H1 (cell line): Measurements from ENCODE around the gene GLUL. TPM values are rescaled to one million over a fixed set of nuclear protein-coding genes. Genes with fewer than 3 reads are reported as not detected.

Experiments used
- CTCF ChIA-PET: fragments of 300-600 bp; sonication (Branson Sonifier 250); formaldehyde crosslinking; loops from one replicate; lab custom pipeline; 2021; ENCODE audit not compliant: partially characterized antibody; lab: Charles Lee
- POLR2A ChIA-PET: fragments of 300-600 bp; sonication (Branson Sonifier 250); formaldehyde crosslinking; loops from one replicate; lab custom pipeline; 2021; ENCODE audit warnings: inconsistent platforms; ENCODE audit not compliant: partially characterized antibody; lab: Charles Lee
- DNase-seq, 2 experiments: peaks; one replicate each; pipeline versions ENCODE4 v3.0.0 to v3.0.0-alpha.2; 2010 to 2022; ENCODE audit warnings: low spot score in 2 of 2, low read depth in 1 of 2, mixed read lengths in 1 of 2
- FAIRE-seq: peaks from 2 replicates; lab custom pipeline; 2011; peaks lifted over from hg19 to GRCh38; lab: Jason Lieb, UNC
- H2AFZ ChIP-seq: 2 replicates; pipeline ENCODE4 v1.8.1; 2012; ENCODE audit warnings: low read length, inconsistent platforms
- H2AK5ac ChIP-seq: 2 replicates; pipeline ENCODE4 v1.6.1; 2013; ENCODE audit warnings: low read depth, low read length
- H2BK120ac ChIP-seq: replicated peaks from 2 replicates; pipeline ENCODE3; 2013; ENCODE audit warnings: low read depth, low read length, inconsistent platforms
- H2BK12ac ChIP-seq: 2 replicates; pipeline ENCODE4 v1.6.1; 2013; ENCODE audit warnings: low read depth, low read length
- H2BK15ac ChIP-seq: 2 replicates; pipeline ENCODE4 v1.6.1; 2013; ENCODE audit warnings: low read length
- H2BK20ac ChIP-seq: 2 replicates; pipeline ENCODE4 v1.6.1; 2013; ENCODE audit warnings: low read length
- H2BK5ac ChIP-seq: 2 replicates; pipeline ENCODE4 v1.6.1; 2013; ENCODE audit warnings: low read depth, low read length
- H3K14ac ChIP-seq: 2 replicates; pipeline ENCODE4 v1.6.1; 2013; ENCODE audit warnings: inconsistent platforms; ENCODE audit not compliant: insufficient read length
- H3K18ac ChIP-seq: 2 replicates; pipeline ENCODE4 v1.6.1; 2013; ENCODE audit warnings: low read length; ENCODE audit errors: extremely low read depth
- H3K23ac ChIP-seq: 2 replicates; pipeline ENCODE4 v1.6.1; 2013; ENCODE audit warnings: inconsistent platforms; ENCODE audit not compliant: insufficient read length
- H3K23me2 ChIP-seq: 2 replicates; pipeline ENCODE4 v1.6.1; 2013; ENCODE audit warnings: low read depth, low read length
- H3K27ac ChIP-seq: 2 replicates; pipeline ENCODE4 v1.6.1; 2011; ENCODE audit warnings: low read depth, low read length, inconsistent platforms
- H3K27me3 ChIP-seq, 4 experiments: replicated peaks in 1 of 4; 1 replicate in 1 of 4; 2 replicates in 3 of 4; pipeline versions ENCODE4 v1.6.1 to v1.8.1; 2011 to 2013; ENCODE audit warnings: low read length in 3 of 4, mild to moderate bottlenecking in 3 of 4, inconsistent platforms in 2 of 4, mixed read lengths in 2 of 4, moderate library complexity in 1 of 4; ENCODE audit not compliant: control insufficient read depth in 3 of 4, insufficient read depth in 3 of 4; ENCODE audit errors: extremely low read depth in 1 of 4
- H3K36me3 ChIP-seq, 4 experiments: 2 replicates each; pipeline versions ENCODE4 v1.6.1 to v1.8.1; 2011 to 2013; ENCODE audit warnings: mild to moderate bottlenecking in 4 of 4, low read length in 3 of 4, moderate library complexity in 2 of 4, control low read depth in 1 of 4, inconsistent platforms in 1 of 4; ENCODE audit not compliant: insufficient read depth in 4 of 4, control insufficient read depth in 2 of 4
- H3K4ac ChIP-seq: replicated peaks from 2 replicates; pipeline ENCODE3; 2013; ENCODE audit warnings: low read length, low read depth, mixed read lengths, inconsistent platforms; ENCODE audit not compliant: insufficient read length
- H3K4me1 ChIP-seq, 4 experiments: replicated peaks in 1 of 4; 1 replicate in 1 of 4; 2 replicates in 3 of 4; pipeline versions ENCODE4 v1.6.1 to v1.8.1; 2011 to 2013; ENCODE audit warnings: low read length in 3 of 4, inconsistent platforms in 2 of 4, mixed read lengths in 1 of 4; ENCODE audit not compliant: insufficient read depth in 4 of 4, control insufficient read depth in 3 of 4
- H3K4me2 ChIP-seq, 2 experiments: 2 replicates each; pipeline versions ENCODE4 v1.6.1 to v1.8.1; 2011 to 2013; ENCODE audit warnings: low read depth in 2 of 2, low read length in 2 of 2, control low read depth in 1 of 2, inconsistent platforms in 1 of 2, mild to moderate bottlenecking in 1 of 2; ENCODE audit not compliant: insufficient read depth in 1 of 2
- H3K4me3 ChIP-seq, 4 experiments: fragments of 200-600, 300-600 bp in 1 of 4; sonication (generic), shearing (Covaris generic), sonication (Bioruptor Twin) in 1 of 4; 2 replicates each; pipeline versions ENCODE4 v1.5.1 to v1.8.1; 2011 to 2016; ENCODE audit warnings: low read length in 4 of 4, low read depth in 3 of 4, control low read depth in 2 of 4, inconsistent platforms in 2 of 4, mild to moderate bottlenecking in 2 of 4, mixed read lengths in 1 of 4, moderate library complexity in 1 of 4; ENCODE audit not compliant: insufficient read depth in 2 of 4; ENCODE audit errors: extremely low read depth in 1 of 4
- H3K56ac ChIP-seq: replicated peaks from 2 replicates; pipeline ENCODE3; 2013; ENCODE audit warnings: low read depth, mild to moderate bottlenecking, mixed read lengths, low read length, inconsistent platforms; ENCODE audit not compliant: insufficient read length
- H3K79me1 ChIP-seq: 2 replicates; pipeline ENCODE4 v1.6.1; 2013; ENCODE audit warnings: low read depth, low read length, control low read depth
- H3K79me2 ChIP-seq, 2 experiments: 2 replicates each; pipeline versions ENCODE4 v1.6.1 to v1.8.1; 2012 to 2013; ENCODE audit warnings: low read length in 2 of 2, mild to moderate bottlenecking in 2 of 2, inconsistent platforms in 1 of 2; ENCODE audit not compliant: insufficient read depth in 2 of 2, control insufficient read depth in 1 of 2
- H3K9ac ChIP-seq, 4 experiments: replicated peaks in 1 of 4; 1 replicate in 1 of 4; 2 replicates in 3 of 4; pipeline versions ENCODE4 v1.6.1 to v1.8.1; 2011 to 2013; ENCODE audit warnings: low read depth in 3 of 4, low read length in 3 of 4, control low read depth in 2 of 4, mild to moderate bottlenecking in 2 of 4, moderate library complexity in 2 of 4, inconsistent platforms in 1 of 4; ENCODE audit errors: extremely low read depth in 1 of 4
- H3K9me3 ChIP-seq, 2 experiments: 2 replicates each; pipeline versions ENCODE4 v1.6.1 to v1.8.1; 2012 to 2013; ENCODE audit warnings: mild to moderate bottlenecking in 2 of 2, moderate library complexity in 2 of 2, control low read depth in 1 of 2, inconsistent platforms in 1 of 2, low read depth in 1 of 2, low read length in 1 of 2, mixed read lengths in 1 of 2; ENCODE audit not compliant: insufficient read depth in 2 of 2
- H4K20me1 ChIP-seq, 2 experiments: replicated peaks in 1 of 2; 2 replicates each; pipeline versions ENCODE3 to v1.8.1; 2011 to 2013; ENCODE audit warnings: inconsistent platforms in 2 of 2, low read length in 2 of 2, mild to moderate bottlenecking in 1 of 2; ENCODE audit not compliant: insufficient read depth in 2 of 2, control insufficient read depth in 1 of 2
- H4K5ac ChIP-seq: 2 replicates; pipeline ENCODE4 v1.6.1; 2013; ENCODE audit warnings: low read length, low read depth, mixed read lengths, inconsistent platforms; ENCODE audit not compliant: insufficient read length
- H4K8ac ChIP-seq: 2 replicates; pipeline ENCODE4 v1.8.0; 2013; ENCODE audit warnings: mild to moderate bottlenecking, moderate library complexity, low read length, inconsistent platforms; ENCODE audit not compliant: insufficient read depth; ENCODE audit errors: extremely low read depth
- H4K91ac ChIP-seq: replicated peaks from 2 replicates; pipeline ENCODE3; 2013; ENCODE audit warnings: low read length, mixed read lengths, inconsistent platforms; ENCODE audit not compliant: insufficient read length
- BCL11A ChIP-seq, 2 experiments: IDR thresholded peaks; one replicate each; pipeline ENCODE4 v1.6.1; 2011; ENCODE audit warnings: low read depth in 2 of 2, low read length in 2 of 2, mild to moderate bottlenecking in 2 of 2
- JUND ChIP-seq: IDR thresholded peaks from 2 replicates; pipeline ENCODE4 v1.6.1; 2011; ENCODE audit warnings: mild to moderate bottlenecking, improper control_type of control experiment, low read length
- POLR2AphosphoS5 ChIP-seq: IDR thresholded peaks from 2 replicates; pipeline ENCODE4 v1.6.1; 2011; ENCODE audit warnings: low read depth, low read length
- RBBP5 ChIP-seq: IDR thresholded peaks from 2 replicates; pipeline ENCODE4 v1.7.1; 2012; ENCODE audit warnings: low read depth, mild to moderate bottlenecking, inconsistent platforms, low read length, moderate library complexity, borderline replicate concordance
- RXRA ChIP-seq: IDR thresholded peaks from 2 replicates; pipeline ENCODE4 v1.6.1; 2011; ENCODE audit warnings: low read depth, mild to moderate bottlenecking, low read length, moderate library complexity; ENCODE audit not compliant: insufficient read depth
- SUZ12 ChIP-seq: fragments of 200-600 bp; sonication (generic); IDR thresholded peaks from 2 replicates; pipeline ENCODE4 v1.6.1; 2012; ENCODE audit warnings: mild to moderate bottlenecking, inconsistent platforms, low read length, moderate library complexity, mixed read lengths
- TCF12 ChIP-seq: IDR thresholded peaks from 2 replicates; pipeline ENCODE4 v1.6.1; 2011; ENCODE audit warnings: low read depth, mild to moderate bottlenecking, low read length
- WGBS, 2 experiments: shearing (Covaris generic) in 1 of 2; methylation state at CpG; one replicate each; pipeline versions ENCODE4 v1.1.6 to v1.1.7; 2013 to 2015; ENCODE audit warnings: low lambda C conversion rate in 2 of 2, mixed read lengths in 2 of 2, inconsistent platforms in 1 of 2, low coverage in 1 of 2, missing lambda C conversion rate in 1 of 2; ENCODE audit not compliant: insufficient replicate concordance in 2 of 2, insufficient coverage in 1 of 2, insufficient read length in 1 of 2; ENCODE audit errors: extremely low coverage in 1 of 2, missing lambda C conversion rate in 1 of 2; 5-methylcytosine and 5-hydroxymethylcytosine counted together
- polyA plus RNA-seq, 7 experiments: library from polyadenylated mRNA; depleted of rRNA in 3 of 7; stranded (reverse) in 5 of 7; unstranded in 2 of 7; fragments of >200 nt in 5 of 7; fragments of 200-250 nt in 2 of 7; gene quantifications; 1 replicate in 5 of 7; 2 replicates in 1 of 7; 4 replicates in 1 of 7; pipeline versions ENCODE4 v1.2.1 to v1.2.3, GENCODE V29; 2011 to 2013; ENCODE audit warnings: missing spikeins in 2 of 7, mixed read lengths in 2 of 7
- total RNA-seq: library from RNA; stranded (reverse); fragmentation: NEBNext Ultra II Directional; extraction: Animal tissue kit (Norgen Biotek cat#: 25700); gene quantifications from 2 replicates; pipeline ENCODE4 v1.2.1, GENCODE V29; 2021
- TF ChIP-seq, protein P1 (sequence below): IDR thresholded peaks from 2 replicates; pipeline ENCODE4 v1.6.1; 2011; ENCODE audit warnings: low read depth, mild to moderate bottlenecking, low read length; ENCODE audit not compliant: insufficient read depth

GLUL gene
- total and polyA plus RNA-seq, 2 of the 8 experiments (the other 6 are each of a cell fraction or from before 2014, with no cell fraction given): 261 to 453 TPM

DNA sequence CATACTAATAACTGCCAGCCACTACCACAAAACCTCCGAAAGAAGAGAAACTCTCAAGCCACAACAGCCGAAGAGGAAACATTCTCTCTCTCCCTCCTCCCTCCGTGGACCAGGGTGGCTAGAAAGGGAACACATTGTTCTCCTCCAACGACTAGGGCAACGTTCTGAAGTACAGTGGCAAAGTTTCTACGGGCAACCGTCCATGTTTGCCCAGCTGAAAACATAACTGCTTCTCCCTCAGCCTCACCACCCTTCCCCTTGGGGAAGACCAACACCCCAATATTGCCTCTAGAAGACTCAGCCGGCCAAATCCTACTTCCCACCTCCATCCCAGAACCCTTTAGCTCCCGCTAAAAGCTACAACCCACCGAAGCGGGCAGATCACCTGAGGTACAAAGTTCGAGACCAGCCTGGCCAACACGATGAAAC is 2.0 kb downstream of the GLUL start:
- Histone ChIP-seq H3K4me2 (peak overlapping the region; percentile 94 to 95), H2BK12ac (no peak overlapping the region; the same call in 1 of the 2 replicates), H3K27ac (no peak overlapping the region), H2BK5ac (no peak overlapping the region), H4K91ac (no peak overlapping the region), H2AK5ac (no peak overlapping the region), H3K56ac (peak overlapping the region; percentile 13), H3K4me1 (peaks cover 4 to 12% (median 8%) of the 10 kb centered on the region in 4 experiments; a peak in 5 of 7 replicates), H3K9me3 (no peaks in the 10 kb centered on the region), H3K4me3 (peak overlapping the region; percentile 68 to 99 (median 96)), H2BK120ac (no peak overlapping the region), H3K18ac (no peak overlapping the region; the same call in 1 of the 2 replicates), H2BK20ac (no peak overlapping the region), H3K36me3 (peaks cover 36 to 60% (median 39%) of the 10 kb centered on the region in 4 experiments), H4K20me1 (peaks cover 27 to 44% of the 10 kb centered on the region in 2 experiments), H2AFZ (no peak overlapping the region), H4K5ac (no peak overlapping the region), H3K27me3 (no peaks in the 10 kb centered on the region; a peak in 1 of 7 replicates), H2BK15ac (no peak overlapping the region), H3K14ac (no peak overlapping the region), H3K9ac (peak overlapping the region; percentile 13 to 94 (median 72)), H3K23me2 (peaks cover 8% of the 10 kb centered on the region), H3K23ac (no peak overlapping the region), H3K79me2 (peaks cover 33 to 68% of the 10 kb centered on the region in 2 experiments), H3K4ac (no peak overlapping the region), H4K8ac (no peak overlapping the region; the same call in 1 of the 2 replicates), H3K79me1 (peaks cover 10% of the 10 kb centered on the region)
- FAIRE-seq (no peak), DNase-seq (no peak)
- ChIA-PET CTCF (interaction anchor here (0.8 to 1.8 kb wide), 6 partner anchors 9 to 393 kb away, joined by 3 to 7 read pairs (median 4); no protein-coding TSS in a partner anchor), POLR2A (interaction anchor here (0.7 to 3.3 kb wide), 24 partner anchors 10 to 309 kb away, joined by 3 to 69 read pairs (median 5); partner anchors contain the start of gene TEDDM1)
- 7% methylated on average over 13 of the region's 13 CpGs; no CpG with 5 or more reads in 1 of the 2 experiments for WGBS, 2 experiments
- TF ChIP-seq JUND (no peak), RXRA (no peak), RBBP5 (0 out of 2 replicates have a peak, but pooled peaks have one; percentile 9), SUZ12 (no peak), POLR2AphosphoS5 (peak; percentile 56; the same call in 1 of the 2 replicates), TCF12 (no peak), BCL11A (IDR thresholded peaks at IDR 0.05; ENCODE audit: low read depth in 2 of 2, low read length in 2 of 2) (no peak)
- TF ChIP-seq, protein P1, sequence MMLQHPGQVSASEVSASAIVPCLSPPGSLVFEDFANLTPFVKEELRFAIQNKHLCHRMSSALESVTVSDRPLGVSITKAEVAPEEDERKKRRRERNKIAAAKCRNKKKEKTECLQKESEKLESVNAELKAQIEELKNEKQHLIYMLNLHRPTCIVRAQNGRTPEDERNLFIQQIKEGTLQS: no peak
